Upper lobe of right lung (tissue), 1 donor: ENCODE results near the gene RTN4IP1. TPM values are rescaled to one million over a fixed set of nuclear protein-coding genes. Genes with fewer than 3 reads are reported as not detected.

Experiments used
- ATAC-seq: fragments of 200-7000 bp; cut with Tn5 transposase; one replicate; pipeline ENCODE4 v1.9.1; 2020; ENCODE audit warnings: mild to moderate bottlenecking, moderate library complexity
- DNase-seq: peaks from one replicate; pipeline ENCODE4 v3.0.0-alpha.2; 2020
- H3K27ac ChIP-seq: fragments of 200-600 bp; one replicate; pipeline ENCODE4 v1.8.0; 2022
- H3K27me3 ChIP-seq: fragments of 200-600 bp; one replicate; pipeline ENCODE4 v1.8.0; 2022; ENCODE audit warnings: mild to moderate bottlenecking
- H3K36me3 ChIP-seq: fragments of 200-600 bp; one replicate; pipeline ENCODE4 v1.8.0; 2022
- H3K4me1 ChIP-seq: fragments of 200-600 bp; one replicate; pipeline ENCODE4 v1.8.0; 2022
- H3K4me3 ChIP-seq: fragments of 200-600 bp; one replicate; pipeline ENCODE4 v1.8.0; 2022; ENCODE audit warnings: mild to moderate bottlenecking
- H3K9me3 ChIP-seq: fragments of 200-600 bp; one replicate; pipeline ENCODE4 v1.8.0; 2022
- intact Hi-C: fragments of 100-400 bp; cut with DNase I; formaldehyde crosslinking; loops from one replicate; pipeline ENCODE4 v1.11.0; 2022
- total RNA-seq: library from RNA; stranded (reverse); fragmentation: NEBNext Ultra II Directional; extraction: Animal tissue kit (Norgen Biotek cat#: 25700); gene quantifications from one replicate; pipeline ENCODE4 v1.2.1, GENCODE V29; 2021
- TF ChIP-seq, protein P1 (sequence below): fragments of 200-600 bp; IDR thresholded peaks from one replicate; pipeline ENCODE4 v1.8.0; 2022; ENCODE audit warnings: antibody characterized with exemption
- donor health status: DM: no; HTN: yes; CAD: no; lungs with severe emphysema.

The RTN4IP1 gene
- total RNA-seq, 1 donor from 2014 or later: 3.2 TPM

GRCh38 chr6:106667022-106667402 lies 37.7 kb upstream of the RTN4IP1 start:
- Histone ChIP-seq H3K36me3 (peaks cover 35% of the 10 kb centered on the region), H3K4me1 (no peaks in the 10 kb centered on the region), H3K27ac (no peak overlapping the region), H3K27me3 (no peaks in the 10 kb centered on the region), H3K4me3 (no peak overlapping the region), H3K9me3 (no peaks in the 10 kb centered on the region)
- no peak for ATAC-seq
- no peak for DNase-seq
- TF ChIP-seq, protein P1, sequence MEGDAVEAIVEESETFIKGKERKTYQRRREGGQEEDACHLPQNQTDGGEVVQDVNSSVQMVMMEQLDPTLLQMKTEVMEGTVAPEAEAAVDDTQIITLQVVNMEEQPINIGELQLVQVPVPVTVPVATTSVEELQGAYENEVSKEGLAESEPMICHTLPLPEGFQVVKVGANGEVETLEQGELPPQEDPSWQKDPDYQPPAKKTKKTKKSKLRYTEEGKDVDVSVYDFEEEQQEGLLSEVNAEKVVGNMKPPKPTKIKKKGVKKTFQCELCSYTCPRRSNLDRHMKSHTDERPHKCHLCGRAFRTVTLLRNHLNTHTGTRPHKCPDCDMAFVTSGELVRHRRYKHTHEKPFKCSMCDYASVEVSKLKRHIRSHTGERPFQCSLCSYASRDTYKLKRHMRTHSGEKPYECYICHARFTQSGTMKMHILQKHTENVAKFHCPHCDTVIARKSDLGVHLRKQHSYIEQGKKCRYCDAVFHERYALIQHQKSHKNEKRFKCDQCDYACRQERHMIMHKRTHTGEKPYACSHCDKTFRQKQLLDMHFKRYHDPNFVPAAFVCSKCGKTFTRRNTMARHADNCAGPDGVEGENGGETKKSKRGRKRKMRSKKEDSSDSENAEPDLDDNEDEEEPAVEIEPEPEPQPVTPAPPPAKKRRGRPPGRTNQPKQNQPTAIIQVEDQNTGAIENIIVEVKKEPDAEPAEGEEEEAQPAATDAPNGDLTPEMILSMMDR: no peak
- intact Hi-C loops: no loop called here

- H3K27ac ChIP-seq: no peak overlapping the region
- H3K4me1 ChIP-seq: no peaks in the 10 kb centered on the region
- TF ChIP-seq, protein P1: no peak
- H3K36me3 ChIP-seq: peaks cover 35% of the 10 kb centered on the region
- ATAC-seq (no peak), DNase-seq (no peak)
- intact Hi-C loops: no loop called here
- H3K4me3 ChIP-seq: no peak overlapping the region
- no peaks in the 10 kb centered on the region for H3K9me3 ChIP-seq
- no peaks in the 10 kb centered on the region for H3K27me3 ChIP-seq
Observed at GRCh38 chr6:106666282-106667021, 37.2 kb upstream of the RTN4IP1 start.

DNA sequence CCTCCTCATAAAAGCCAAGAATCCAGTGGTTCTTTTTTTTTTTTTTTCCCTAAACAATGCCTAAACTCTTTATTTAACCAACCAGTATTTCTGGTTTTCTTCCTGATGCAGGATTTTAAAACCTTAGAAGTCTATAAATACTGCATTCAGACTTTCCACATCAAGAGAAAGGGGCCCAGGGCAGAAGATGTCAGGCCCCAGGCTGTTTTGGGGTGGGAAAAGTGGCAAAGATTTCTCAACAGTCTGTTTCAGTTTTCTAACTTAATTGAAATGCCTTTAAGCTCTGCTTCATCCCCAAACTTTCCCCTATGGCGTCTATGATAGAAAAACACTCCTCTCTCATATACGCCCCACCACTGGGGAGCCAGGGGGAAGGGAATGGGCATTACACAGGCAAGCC lies 33.2 kb upstream of the RTN4IP1 start:
- H3K4me3 ChIP-seq: no peak overlapping the region
- no peak overlapping the region for H3K27ac ChIP-seq
- ATAC-seq: no peak
- peaks cover 53% of the 10 kb centered on the region for H3K36me3 ChIP-seq
- no peaks in the 10 kb centered on the region for H3K27me3 ChIP-seq
- intact Hi-C loops: no loop called here
- no peaks in the 10 kb centered on the region for H3K4me1 ChIP-seq
- DNase-seq: no peak
- TF ChIP-seq, protein P1: no peak
- peaks cover 3% of the 10 kb centered on the region for H3K9me3 ChIP-seq

- Histone ChIP-seq H3K36me3 (peaks cover 64% of the 10 kb centered on the region), H3K27ac (no peak overlapping the region), H3K9me3 (peaks cover 3% of the 10 kb centered on the region), H3K4me3 (no peak overlapping the region), H3K4me1 (no peaks in the 10 kb centered on the region), H3K27me3 (no peaks in the 10 kb centered on the region)
- ATAC-seq (no peak), DNase-seq (no peak)
- intact Hi-C loops: no loop called here
- TF ChIP-seq, protein P1: no peak
Observed at GRCh38 chr6:106659859-106660258, 30.6 kb upstream of the RTN4IP1 start.

DNA sequence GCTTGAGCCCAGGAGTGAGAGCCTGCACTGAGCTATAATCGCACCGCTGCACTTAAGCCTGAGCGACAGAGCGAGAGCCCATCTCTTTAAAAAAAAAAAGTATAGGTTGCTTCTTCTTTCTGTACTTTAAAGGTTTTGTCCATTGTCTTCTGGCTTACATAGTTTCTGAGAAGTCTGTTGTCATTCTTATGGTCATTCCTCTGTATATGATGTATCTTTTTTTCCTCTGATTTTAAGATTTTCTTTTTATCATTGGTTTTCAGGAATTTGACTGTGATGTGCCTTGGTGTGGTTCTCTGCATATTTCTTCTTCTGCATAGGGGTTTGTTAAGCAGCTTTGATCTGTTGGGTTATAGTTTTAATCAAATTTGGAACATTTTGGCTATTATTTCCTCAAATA lies 29.2 kb upstream of the RTN4IP1 start:
- intact Hi-C loops: no loop called here
- TF ChIP-seq, protein P1: no peak
- ATAC-seq: no peak

More for the DNA sequence above, 29.2 kb upstream of the RTN4IP1 start:
- Histone ChIP-seq H3K4me1 (no peaks in the 10 kb centered on the region), H3K27me3 (no peaks in the 10 kb centered on the region), H3K4me3 (no peak overlapping the region), H3K36me3 (peaks cover 69% of the 10 kb centered on the region), H3K27ac (no peak overlapping the region), H3K9me3 (peaks cover 3% of the 10 kb centered on the region)
- DNase-seq: no peak
